HEK293T (cell line): ENCODE results near the gene KRTAP4-16.

Experiments
- CTCF ChIA-PET: fragments of 350-600 bp; formaldehyde crosslinking; extraction: SDS; loops from one replicate; lab custom pipeline; 2021; ENCODE audit warnings: antibody characterized with exemption, inconsistent platforms; lab: Yijun Ruan, JAX
- POLR2A ChIA-PET: fragments of 350-600 bp; formaldehyde crosslinking; extraction: SDS; loops from one replicate; lab custom pipeline; 2020; ENCODE audit warnings: antibody characterized with exemption, inconsistent platforms; lab: Yijun Ruan, JAX
- DNase-seq: peaks from one replicate; pipeline ENCODE4 v3.0.0; 2012; ENCODE audit warnings: mixed read lengths; ENCODE audit errors: extremely low spot score
- ARNT ChIP-seq: fragments of 450-650 bp; IDR thresholded peaks from 2 replicates; pipeline ENCODE4 v1.6.1; 2017; ENCODE audit warnings: mild to moderate bottlenecking
- BHLHE40 ChIP-seq: fragments of 450-650 bp; IDR thresholded peaks from 2 replicates; pipeline ENCODE4 v1.6.1; 2016; ENCODE audit warnings: mild to moderate bottlenecking, moderate library complexity, borderline replicate concordance
- CTBP1 ChIP-seq: fragments of 450-650 bp; IDR thresholded peaks from 2 replicates; pipeline ENCODE4 v1.6.1; 2016; ENCODE audit warnings: borderline replicate concordance
- ELF4 ChIP-seq: fragments of 450-650 bp; IDR thresholded peaks from 2 replicates; pipeline ENCODE4 v1.6.1; 2017; ENCODE audit warnings: antibody characterized with exemption
- FOXA1 ChIP-seq: fragments of 450-650 bp; IDR thresholded peaks from 2 replicates; pipeline ENCODE4 v1.6.1; 2016; ENCODE audit warnings: mild to moderate bottlenecking
- FOXK2 ChIP-seq: fragments of 450-650 bp; IDR thresholded peaks from 2 replicates; pipeline ENCODE4 v1.6.1; 2016; ENCODE audit warnings: mild to moderate bottlenecking
- FOXM1 ChIP-seq: fragments of 450-650 bp; IDR thresholded peaks from 2 replicates; pipeline ENCODE4 v1.6.1; 2017; ENCODE audit warnings: mild to moderate bottlenecking, borderline replicate concordance
- HDGF ChIP-seq: fragments of 450-650 bp; IDR thresholded peaks from 2 replicates; pipeline ENCODE4 v1.6.1; 2017; ENCODE audit warnings: antibody characterized with exemption, borderline replicate concordance
- L3MBTL2 ChIP-seq: fragments of 450-650 bp; conservative IDR thresholded peaks from 2 replicates; pipeline ENCODE4 v1.6.1; 2016; ENCODE audit warnings: mild to moderate bottlenecking
- LEF1 ChIP-seq: fragments of 450-650 bp; IDR thresholded peaks from 2 replicates; pipeline ENCODE4 v1.6.1; 2017; ENCODE audit warnings: mild to moderate bottlenecking, borderline replicate concordance
- NFRKB ChIP-seq: fragments of 450-650 bp; IDR thresholded peaks from 2 replicates; pipeline ENCODE4 v1.6.1; 2016; ENCODE audit warnings: mild to moderate bottlenecking, moderate library complexity
- PKNOX1 ChIP-seq: fragments of 450-650 bp; IDR thresholded peaks from 2 replicates; pipeline ENCODE4 v1.6.1; 2016
- SP1 ChIP-seq: fragments of 450-650 bp; IDR thresholded peaks from 2 replicates; pipeline ENCODE4 v1.6.1; 2017
- SUZ12 ChIP-seq: fragments of 450-650 bp; IDR thresholded peaks from 2 replicates; pipeline ENCODE4 v1.6.1; 2016; ENCODE audit warnings: mild to moderate bottlenecking
- TARDBP ChIP-seq: fragments of 450-650 bp; IDR thresholded peaks from 2 replicates; pipeline ENCODE4 v1.6.1; 2016
- ZNF384 ChIP-seq: fragments of 450-650 bp; IDR thresholded peaks from 2 replicates; pipeline ENCODE4 v1.6.1; 2016

Gene KRTAP4-16

GRCh38 chr17:41082626-41083025 is 19.4 kb downstream of the KRTAP4-16 start:
- TF ChIP-seq PKNOX1 = no peak
- no peak for TF ChIP-seq NFRKB
- TF ChIP-seq BHLHE40 = no peak
- TF ChIP-seq FOXM1 = no peak
- no peak for TF ChIP-seq CTBP1
- TF ChIP-seq FOXK2 = no peak
- no peak for TF ChIP-seq SUZ12
- no peak for TF ChIP-seq HDGF
- no peak for TF ChIP-seq L3MBTL2
- TF ChIP-seq SP1 = no peak
- TF ChIP-seq FOXA1 = no peak
- no peak for TF ChIP-seq TARDBP
- no peak for TF ChIP-seq ELF4
- TF ChIP-seq LEF1 = no peak
- no peak for TF ChIP-seq ZNF384
- TF ChIP-seq ARNT = no peak
- DNase-seq = no peak
- ChIA-PET POLR2A (no interaction called here), CTCF (no interaction called here)

GRCh38 chr17:41076788-41077187 is 25.2 kb downstream of the KRTAP4-16 start:
- POLR2A ChIA-PET = no interaction called here
- CTCF ChIA-PET = no interaction called here
- DNase-seq = no peak
- no peak for TF ChIP-seq FOXM1
- TF ChIP-seq PKNOX1 = no peak

- POLR2A ChIA-PET = no interaction called here
- DNase-seq = no peak
- CTCF ChIA-PET = no interaction called here
- no peak for TF ChIP-seq CTBP1
- no peak for TF ChIP-seq ZNF384
- TF ChIP-seq BHLHE40 = no peak
- TF ChIP-seq HDGF = no peak
- no peak for TF ChIP-seq FOXK2
- no peak for TF ChIP-seq SUZ12
- no peak for TF ChIP-seq LEF1
- TF ChIP-seq FOXA1 = no peak
- TF ChIP-seq TARDBP = no peak
- TF ChIP-seq NFRKB = no peak
- TF ChIP-seq ELF4 = no peak
- TF ChIP-seq ARNT = no peak
- no peak for TF ChIP-seq L3MBTL2
- TF ChIP-seq FOXM1 = no peak
- no peak for TF ChIP-seq SP1
- no peak for TF ChIP-seq PKNOX1
Observed at GRCh38 chr17:41073676-41074075, 28.3 kb downstream of the KRTAP4-16 start.

- TF ChIP-seq CTBP1 (no peak), ARNT (no peak), SP1 (no peak), ZNF384 (no peak), FOXM1 (no peak), LEF1 (no peak), FOXA1 (no peak), NFRKB (no peak), ELF4 (no peak)
- ChIA-PET CTCF (no interaction called here), POLR2A (no interaction called here)
- no peak for DNase-seq
Observed at GRCh38 chr17:41071606-41072360, 30.2 kb downstream of the KRTAP4-16 start.

GRCh38 chr17:41069031-41069430 is 33.0 kb downstream of the KRTAP4-16 start:
- TF ChIP-seq PKNOX1 = no peak
- no peak for TF ChIP-seq NFRKB
- no peak for TF ChIP-seq SP1
- TF ChIP-seq ZNF384 = no peak
- no peak for TF ChIP-seq BHLHE40
- no peak for TF ChIP-seq HDGF
- no peak for TF ChIP-seq FOXM1
- TF ChIP-seq FOXA1 = no peak
- no peak for TF ChIP-seq ELF4
- ChIA-PET CTCF (no interaction called here), POLR2A (no interaction called here)
- DNase-seq = no peak

- CTCF ChIA-PET = no interaction called here
- DNase-seq = no peak
- POLR2A ChIA-PET = no interaction called here
- TF ChIP-seq L3MBTL2 = no peak
- no peak for TF ChIP-seq FOXK2
- TF ChIP-seq PKNOX1 = no peak
- TF ChIP-seq NFRKB = no peak
- TF ChIP-seq ELF4 = no peak
- no peak for TF ChIP-seq SP1
- TF ChIP-seq FOXA1 = no peak
- no peak for TF ChIP-seq HDGF
- no peak for TF ChIP-seq ZNF384
- no peak for TF ChIP-seq CTBP1
- no peak for TF ChIP-seq FOXM1
- no peak for TF ChIP-seq SUZ12
- no peak for TF ChIP-seq LEF1
- TF ChIP-seq ARNT = no peak
- TF ChIP-seq TARDBP = no peak
- TF ChIP-seq BHLHE40 = no peak
Observed at GRCh38 chr17:41067281-41067680, 34.7 kb downstream of the KRTAP4-16 start.
